Measurements from ENCODE around the gene DMRTB1.
A peak's percentile ranks its signal among the peaks of the same experiment; 100 is the strongest.

DMRTB1 gene

DNA sequence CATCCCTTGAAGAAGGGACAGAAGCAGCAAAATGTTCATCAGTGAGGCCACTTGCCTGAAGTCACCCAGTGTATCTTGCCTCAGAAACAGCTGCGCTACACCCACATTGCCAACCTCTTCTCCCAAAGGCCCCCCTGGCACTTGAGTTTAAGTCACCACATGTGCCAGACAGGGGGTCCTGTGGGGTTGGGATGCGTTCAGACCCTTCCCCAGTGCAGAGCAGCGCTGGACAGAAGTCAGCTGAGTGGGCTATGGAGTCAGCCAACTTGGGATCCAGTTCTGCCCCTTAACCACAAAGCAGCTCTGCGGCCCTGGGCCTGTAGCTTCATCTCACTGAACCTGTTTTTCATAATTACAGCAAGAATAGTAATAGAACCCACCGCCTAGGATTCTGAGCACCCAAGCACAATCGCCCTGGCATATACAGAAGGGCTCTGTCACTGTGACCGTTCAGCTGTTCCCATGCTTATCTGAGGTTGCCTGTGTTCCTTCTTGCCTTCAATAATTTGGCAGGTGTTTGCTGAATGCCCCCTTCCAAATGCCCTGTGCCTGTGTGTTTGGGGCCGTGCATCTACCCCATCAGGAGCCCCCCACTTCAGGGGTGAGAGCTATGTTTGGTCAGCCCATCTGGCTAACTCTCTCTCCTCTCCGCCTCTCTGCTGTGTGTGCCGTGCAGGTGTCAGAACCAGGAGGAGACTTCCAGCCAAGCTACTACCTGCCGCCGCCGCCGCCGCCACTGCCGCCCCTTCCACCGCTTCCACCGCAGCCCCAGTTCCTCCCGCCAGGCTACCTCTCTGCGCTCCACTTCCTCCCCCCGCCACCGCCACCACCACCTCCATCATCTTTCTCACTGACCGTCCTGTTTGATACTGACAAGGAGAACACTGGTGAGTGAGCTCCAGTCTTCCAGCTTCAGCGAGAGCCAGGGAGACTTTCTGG, 5.0 kb downstream of the DMRTB1 start:
- no peak for DNase-seq (ENCODE audit: low spot score)

DNA sequence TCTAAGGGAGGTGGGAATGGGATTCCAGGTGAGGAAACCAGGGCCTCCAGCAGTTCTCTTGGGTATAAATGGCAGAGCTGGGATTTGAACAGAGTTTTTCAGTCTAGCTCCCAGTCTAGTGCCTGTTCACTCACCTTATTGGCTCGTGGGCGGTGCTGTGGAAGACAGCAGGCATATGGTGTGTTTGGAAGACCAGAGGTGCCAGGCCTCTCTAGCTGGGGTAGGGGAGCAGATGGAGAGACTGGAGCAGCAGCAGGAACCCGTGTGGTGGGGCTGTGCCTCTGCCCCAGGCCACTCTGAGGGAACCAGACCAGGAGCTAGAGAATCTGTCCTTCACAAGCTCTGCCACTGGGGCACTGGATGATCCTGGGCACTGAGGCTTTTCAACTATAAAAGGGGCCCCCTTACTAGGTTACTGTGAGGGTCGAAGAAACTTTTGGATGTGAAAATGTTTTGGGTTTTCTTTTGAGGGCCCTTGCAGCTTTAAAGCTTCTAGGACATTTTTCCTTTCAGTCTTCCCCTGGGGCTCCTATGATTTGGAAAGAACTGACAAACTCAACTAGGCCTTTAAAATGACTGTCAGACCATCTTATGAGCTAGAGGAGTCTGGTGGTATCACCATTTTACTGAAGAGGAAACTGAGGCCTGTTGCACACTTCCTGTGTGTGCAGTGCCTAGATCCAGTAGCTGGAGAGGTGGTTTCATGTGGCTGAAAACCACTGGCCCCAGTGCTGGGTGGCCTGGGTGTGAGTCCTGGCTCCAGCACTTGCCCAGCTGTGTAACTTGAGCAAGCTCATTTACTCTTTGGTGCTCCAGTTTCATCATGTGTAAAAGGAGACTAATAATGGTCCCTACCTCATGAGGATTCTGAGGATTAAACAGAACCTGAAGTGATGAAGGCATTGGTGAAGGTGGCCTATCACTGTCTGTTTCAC, 6.1 kb downstream of the DMRTB1 start:
- no peak for DNase-seq (ENCODE audit: low spot score)

GRCh38 chr1:53467391-53467790, 8.2 kb downstream of the DMRTB1 start:
- DNase-seq (ENCODE audit: low spot score) = no peak

DNA sequence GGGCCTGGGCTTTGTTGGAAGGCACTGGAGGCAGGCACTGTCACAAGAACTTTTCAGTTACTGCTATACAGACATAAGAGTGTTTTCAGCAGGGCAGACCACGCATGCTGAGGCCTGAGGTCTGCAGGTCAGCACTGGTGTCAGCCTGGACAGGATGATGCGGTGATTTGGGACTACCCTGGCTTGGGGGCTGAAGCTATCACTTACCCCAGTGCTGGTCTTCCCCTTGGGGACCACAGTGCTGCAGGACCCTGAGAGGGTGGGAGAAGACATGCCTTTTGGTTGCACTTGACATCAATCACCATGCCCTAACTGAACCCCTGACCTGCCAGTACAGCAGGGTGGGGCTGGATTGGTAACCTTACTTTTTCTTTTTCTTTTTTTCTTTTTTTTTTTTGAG, 9.2 kb downstream of the DMRTB1 start:
- DNase-seq (ENCODE audit: low spot score) = no peak

DNA sequence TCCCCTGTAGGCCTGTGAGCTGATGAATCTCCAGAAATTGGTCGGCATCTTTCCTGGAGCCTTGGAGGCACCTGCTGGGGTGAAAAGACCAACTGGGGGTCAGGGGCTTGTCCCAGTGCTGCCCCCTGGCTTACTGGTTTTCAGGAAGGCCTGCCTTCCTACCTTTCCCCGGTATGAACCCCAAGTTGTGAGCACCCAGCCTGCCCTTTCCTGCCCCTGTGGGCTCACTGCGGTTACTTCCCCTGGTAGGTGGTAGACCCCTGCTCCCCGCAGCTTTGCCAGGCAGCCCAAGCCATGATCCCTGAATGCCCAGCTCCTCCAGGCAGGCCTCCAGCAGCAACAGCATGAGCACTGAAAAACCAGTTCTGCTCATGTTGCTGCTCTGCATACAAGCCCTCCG, 10.2 kb downstream of the DMRTB1 start:
- no peak for DNase-seq (ENCODE audit: low spot score)

DNA sequence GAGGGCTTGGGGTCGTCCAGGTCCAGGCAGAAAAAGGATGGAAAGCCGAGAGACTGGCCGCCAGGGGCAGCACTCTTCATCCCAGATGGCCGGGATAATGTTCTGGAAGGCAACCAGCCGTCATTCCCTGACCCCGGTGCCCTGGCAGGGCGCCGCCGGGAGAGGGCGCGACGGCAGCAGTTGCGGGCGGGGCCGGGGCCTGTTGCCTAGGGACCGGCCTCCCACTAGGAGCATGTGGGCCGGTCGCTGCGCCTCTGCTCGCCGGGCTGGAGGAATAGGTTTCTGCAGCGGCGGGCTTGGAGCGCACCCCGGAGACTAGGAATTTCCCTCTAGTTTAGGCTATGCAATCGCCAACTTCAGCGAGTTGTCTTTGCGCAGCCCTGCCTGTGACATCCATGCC, 11.0 kb downstream of the DMRTB1 start:
- DNase-seq (ENCODE audit: low spot score) = peak; percentile 86

DNA sequence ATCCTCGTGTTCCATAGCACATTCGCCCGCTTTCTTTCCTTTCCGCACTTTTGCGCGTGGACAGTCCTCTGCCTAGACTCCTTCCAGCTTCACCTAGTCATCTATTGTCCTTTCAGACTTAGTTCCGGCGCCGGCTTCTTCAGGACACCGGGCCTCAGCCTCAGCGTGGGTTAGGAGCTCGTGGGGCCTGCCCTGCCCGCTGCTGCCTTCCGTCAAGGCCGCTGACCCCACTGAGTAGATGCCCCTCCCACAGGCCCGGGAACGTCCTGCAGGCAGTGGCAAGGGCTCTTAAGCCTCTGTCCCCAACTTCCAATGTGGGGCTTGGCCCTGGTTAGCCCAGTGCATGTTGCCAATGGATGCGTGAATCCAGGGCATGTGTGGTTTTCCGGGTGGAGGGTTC, 11.4 kb downstream of the DMRTB1 start:
- DNase-seq (ENCODE audit: low spot score) = no peak

GRCh38 chr1:53471000-53471399, 11.8 kb downstream of the DMRTB1 start:
- no peak for DNase-seq (ENCODE audit: low spot score)

GRCh38 chr1:53473463-53473862, 14.3 kb downstream of the DMRTB1 start:
- DNase-seq (ENCODE audit: low spot score) = no peak

GRCh38 chr1:53475664-53476063, 16.5 kb downstream of the DMRTB1 start:
- no peak for DNase-seq (ENCODE audit: low spot score)

DNA sequence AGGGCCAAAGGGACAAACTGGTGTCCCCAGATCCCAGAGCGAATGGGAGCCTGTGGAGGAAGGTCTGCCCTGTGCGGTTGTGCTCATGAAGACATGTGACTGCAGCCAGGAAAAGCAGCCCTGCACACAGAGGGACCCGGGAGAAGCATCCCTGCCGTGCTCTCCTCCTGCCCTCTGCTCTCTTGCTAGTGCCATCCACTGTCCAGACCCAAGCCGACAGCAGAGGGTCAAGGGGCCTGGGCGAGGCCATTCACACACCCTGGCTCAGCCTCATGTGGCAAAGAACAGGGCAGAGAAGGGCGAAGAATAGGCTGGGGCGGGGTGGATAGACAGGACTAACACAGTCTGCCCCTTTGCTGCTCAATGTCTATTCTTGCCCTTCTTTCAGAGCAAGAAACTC, 17.4 kb downstream of the DMRTB1 start:
- DNase-seq (ENCODE audit: low spot score) = no peak

- no peak for DNase-seq (ENCODE audit: low spot score)
Measured at GRCh38 chr1:53477651-53478501, 18.7 kb downstream of the DMRTB1 start.

GRCh38 chr1:53478502-53478818, 19.3 kb downstream of the DMRTB1 start:
- no peak for DNase-seq (ENCODE audit: low spot score)

GRCh38 chr1:53480678-53481077, 21.5 kb downstream of the DMRTB1 start:
- no peak for DNase-seq (ENCODE audit: low spot score)

GRCh38 chr1:53481456-53481855, 22.3 kb downstream of the DMRTB1 start:
- DNase-seq (ENCODE audit: low spot score) = no peak

GRCh38 chr1:53482441-53483153, 23.4 kb downstream of the DMRTB1 start:
- DNase-seq (ENCODE audit: low spot score) = no peak

DNA sequence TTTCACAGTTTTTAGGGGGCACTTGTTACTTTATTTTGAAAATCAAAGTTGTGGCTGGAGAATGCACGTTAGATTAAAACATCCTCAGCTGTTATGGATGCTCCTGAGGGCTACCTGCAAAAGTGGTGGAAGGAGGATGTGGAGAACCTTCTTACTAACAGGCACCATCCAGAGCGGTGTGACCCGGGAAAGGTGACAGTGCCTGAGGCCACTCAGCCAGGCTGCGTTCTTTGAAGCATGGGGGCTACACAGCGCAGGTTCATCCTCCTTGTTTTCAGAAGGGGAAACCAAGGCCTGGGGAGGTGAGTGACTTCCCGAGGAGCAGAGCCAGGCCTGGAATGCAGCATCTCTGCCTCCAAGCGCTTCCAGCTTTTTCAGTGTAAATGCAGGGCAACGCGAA, 24.0 kb downstream of the DMRTB1 start:
- DNase-seq (ENCODE audit: low spot score) = no peak

DNA sequence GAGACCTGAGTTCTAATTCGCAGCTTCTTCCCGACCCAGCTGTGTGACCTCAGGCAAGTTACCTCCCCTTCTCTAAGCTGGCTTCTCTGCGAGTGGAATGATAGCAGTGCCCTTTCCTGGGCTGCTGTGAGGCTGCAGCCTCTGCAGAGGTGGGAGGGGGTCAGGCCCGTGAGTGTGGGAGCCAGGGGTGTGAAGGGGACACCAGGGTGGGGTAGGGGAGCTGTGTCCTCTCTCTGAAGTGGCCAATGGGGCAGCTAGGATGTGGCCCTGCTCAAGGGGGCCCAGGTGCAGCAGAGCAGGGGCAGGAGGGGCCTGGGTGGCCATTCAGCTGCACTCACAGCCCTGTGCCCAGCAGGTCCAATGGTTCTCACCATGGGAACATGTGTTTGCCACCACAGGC, 24.5 kb downstream of the DMRTB1 start:
- DNase-seq (ENCODE audit: low spot score) = no peak

DNA sequence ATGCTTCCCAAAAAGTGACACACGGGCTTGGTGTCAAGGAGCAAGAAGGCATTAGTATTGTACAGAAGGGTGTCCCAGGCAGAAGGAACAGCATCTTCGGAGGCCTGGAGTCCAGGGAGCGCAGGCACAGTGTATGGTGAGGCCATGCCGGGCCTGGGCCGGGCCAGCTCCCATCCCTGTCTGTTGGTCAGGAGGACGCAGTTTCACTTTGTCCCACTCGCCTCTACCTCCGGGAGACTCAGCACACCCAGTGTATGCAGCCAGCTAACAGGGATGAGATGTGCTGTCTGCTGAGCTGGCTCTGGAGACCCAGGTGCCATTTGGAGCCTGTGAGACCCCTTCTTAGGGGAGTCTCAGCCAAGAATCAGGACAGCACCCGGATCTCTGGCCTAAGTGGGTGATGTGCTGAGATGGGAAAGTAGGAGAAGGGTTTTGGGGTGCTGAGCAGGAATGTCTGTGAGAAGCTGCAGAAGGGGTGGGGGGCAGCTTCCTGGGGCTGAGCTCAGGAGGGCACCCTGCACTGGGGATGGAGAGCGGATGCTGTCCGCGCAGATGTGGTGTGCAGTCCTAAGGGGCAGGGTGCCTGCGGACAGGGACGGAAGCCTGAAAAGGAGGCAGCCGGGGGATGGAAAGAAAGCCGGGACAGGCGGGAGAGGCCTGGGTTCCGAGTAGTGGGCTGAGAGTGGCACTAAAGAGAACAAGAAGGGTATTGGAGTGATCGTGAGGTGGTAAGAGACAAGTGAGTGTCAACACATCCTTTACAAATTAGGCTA, 25.7 kb downstream of the DMRTB1 start:
- DNase-seq (ENCODE audit: low spot score) = no peak

DNA sequence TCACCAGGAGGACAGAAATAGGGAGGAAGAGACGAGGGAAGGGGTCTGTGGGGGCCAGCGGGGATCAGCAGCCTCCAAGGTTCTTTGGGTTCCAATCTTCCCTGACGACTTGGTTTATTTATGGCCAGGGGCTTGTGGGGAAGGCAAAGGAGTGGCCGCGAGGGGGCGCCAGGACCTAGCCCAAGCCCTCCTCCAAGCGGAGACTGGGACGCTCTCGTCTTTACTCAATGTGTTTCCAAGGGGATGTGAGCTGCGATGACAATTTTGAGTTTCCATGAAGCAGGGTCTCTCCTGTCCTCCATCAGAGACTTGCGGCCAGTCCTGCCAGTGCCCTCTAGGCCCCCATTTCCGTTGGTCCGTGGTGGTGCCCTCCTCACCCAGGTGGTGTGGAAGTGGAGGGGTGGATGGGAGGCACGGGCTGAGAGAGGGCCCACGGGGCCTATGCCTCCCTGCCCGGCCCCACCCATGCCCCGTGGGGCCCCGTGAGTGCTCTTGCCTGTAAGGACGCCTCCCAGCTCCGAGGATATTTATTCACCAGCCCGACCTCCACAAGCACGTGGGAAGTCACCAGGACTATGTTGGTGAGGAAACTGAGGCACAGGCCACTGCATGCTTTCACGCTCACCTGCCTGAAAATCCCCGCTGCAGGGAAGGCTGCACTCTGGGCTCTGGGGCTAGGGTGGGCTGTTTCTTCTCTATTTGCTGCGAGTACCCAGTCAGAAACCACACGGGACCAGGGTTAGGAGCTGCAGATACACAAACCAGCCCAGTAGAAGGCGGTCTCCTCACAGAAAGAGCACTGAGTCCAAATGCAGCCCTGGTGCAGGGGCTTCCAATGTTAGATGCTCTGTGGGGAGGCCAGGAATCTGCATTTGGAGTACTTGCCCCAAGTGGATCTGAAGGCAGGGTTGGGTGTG, 26.5 kb downstream of the DMRTB1 start:
- DNase-seq (ENCODE audit: low spot score) = peak; percentile 87
